Hematopoietic multipotent progenitor cell treated with erythropoietin and hydrocortisone succinate and interleukin-3 and kit ligand, for 17 days (in vitro differentiated cells): ENCODE measurements around the gene STS.

Experiments used
- DNase-seq: peaks from one replicate; pipeline ENCODE4 v3.0.0-alpha.2; 2015; ENCODE audit warnings: low spot score

The STS gene

GRCh38 chrX:7188672-7189071 is 41.2 kb downstream of the STS start:
- DNase-seq, result no peak

- DNase-seq, result no peak
Measured at GRCh38 chrX:7190157-7190556, 42.6 kb downstream of the STS start.

- no peak for DNase-seq
Measured at GRCh38 chrX:7191681-7192110, 44.2 kb downstream of the STS start.

GRCh38 chrX:7192871-7193270 is 45.4 kb downstream of the STS start:
- no peak for DNase-seq

GRCh38 chrX:7194606-7195005 is 47.1 kb downstream of the STS start:
- DNase-seq, result no peak
